HS-27A (cell line): ENCODE data around the gene TCEANC2.

Experiments used
- DNase-seq: peaks from one replicate; pipeline ENCODE4 v3.0.0-alpha.2; 2012; ENCODE audit warnings: low read depth, missing footprints

The TCEANC2 gene

DNA sequence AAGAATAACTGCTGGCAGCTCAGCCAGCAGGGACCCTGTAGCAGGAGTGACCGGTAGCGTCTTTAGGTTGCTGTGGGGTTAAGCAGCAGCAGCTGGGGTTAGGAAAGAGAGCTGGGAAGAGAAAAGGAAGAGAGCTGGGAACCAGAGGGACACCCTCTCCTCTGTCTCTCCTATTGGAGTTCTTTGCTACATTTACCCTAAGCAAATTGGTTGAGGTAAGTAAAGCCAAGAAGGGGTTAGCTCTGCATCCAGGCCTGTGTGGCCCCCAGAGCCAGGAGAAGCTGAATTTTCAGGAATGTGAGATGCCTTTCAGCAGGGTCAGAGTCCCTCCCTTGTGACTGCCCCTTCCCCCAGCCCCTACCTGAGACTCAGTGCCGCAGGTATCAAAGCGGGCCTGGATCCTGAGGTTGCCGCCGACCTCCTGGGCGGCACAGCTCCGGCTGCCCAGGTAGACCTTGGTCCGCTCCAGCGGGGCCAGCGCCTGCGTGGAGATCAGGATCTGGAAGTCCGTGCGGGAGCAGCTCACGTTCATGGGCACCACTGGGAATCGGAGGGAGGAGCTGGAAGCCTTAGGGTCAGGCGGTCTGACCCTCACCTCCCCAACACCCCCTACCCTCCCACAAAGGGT lies 83.0 kb downstream of the TCEANC2 start:
- DNase-seq: no peak

DNA sequence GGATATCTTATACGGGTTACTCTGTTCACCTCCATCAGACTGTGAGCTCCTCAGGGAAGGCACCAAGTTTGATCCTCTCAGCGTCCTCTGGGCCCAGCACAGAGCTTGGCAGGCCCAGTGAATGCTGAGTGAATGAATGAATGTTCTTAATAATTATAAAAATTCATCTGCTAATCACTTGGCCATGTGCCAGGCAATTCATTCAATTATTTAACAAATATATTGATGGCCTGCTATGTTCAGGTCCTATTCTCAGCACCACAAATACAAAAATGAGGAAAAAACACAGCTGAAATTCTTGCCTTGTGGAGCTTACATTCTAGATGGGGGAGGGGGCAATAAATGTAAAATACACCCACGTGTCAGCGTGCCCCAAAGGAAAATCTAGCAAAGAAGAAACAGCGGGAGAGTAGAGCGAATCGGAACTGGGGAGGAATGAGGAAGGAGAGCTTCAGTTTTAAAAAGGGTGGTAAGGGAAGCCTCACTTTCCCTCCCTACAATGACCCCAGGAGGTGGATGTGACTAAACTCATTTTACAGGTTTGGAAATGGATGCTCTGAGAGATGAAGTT lies 83.6 kb downstream of the TCEANC2 start:
- no peak for DNase-seq

DNA sequence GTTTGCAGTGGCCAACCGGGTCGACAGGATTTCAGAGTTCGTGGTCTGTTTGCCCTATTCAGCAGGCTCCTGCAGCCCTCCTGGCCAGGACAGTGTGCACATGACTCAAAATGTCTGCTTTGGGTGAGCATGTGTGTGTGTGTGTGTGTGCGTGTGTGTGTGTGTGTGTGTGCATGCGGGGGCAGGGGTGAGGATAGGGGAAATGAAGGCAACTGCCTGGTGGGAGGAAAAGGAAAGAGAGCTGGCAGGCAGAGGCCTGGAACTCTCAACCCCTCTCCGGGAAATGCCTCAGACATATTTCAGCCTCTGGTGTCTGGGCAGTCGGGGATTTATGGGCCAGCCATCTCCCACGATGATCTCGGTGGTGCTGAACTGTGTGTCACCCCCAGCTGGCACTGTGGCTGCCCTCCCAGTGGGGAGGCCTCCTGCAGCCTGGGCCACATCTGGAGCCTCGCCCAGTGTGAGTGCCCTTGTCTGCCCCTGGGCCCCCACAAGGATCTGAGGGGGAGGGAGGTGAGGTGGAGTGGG lies 84.2 kb downstream of the TCEANC2 start:
- no peak for DNase-seq

DNA sequence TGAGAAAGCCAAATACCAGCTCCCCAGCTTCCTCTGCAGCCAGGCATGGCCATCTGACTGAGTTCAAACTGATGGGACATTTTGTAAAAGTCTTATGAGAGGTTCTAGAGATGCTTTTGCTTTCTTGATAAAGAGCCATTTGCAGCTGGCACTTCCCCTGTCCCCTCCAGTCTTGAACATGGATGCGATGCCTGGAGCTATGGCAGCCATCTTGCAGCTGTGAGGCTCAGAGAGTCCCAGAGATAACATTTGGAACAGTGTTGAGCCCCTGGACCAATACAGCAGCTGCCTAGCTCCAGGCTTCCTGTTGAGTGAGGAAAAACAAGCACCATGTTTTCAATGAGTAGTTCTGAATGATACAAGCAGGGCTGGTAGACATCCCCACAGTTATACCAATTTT lies 85.6 kb downstream of the TCEANC2 start:
- no peak for DNase-seq

DNA sequence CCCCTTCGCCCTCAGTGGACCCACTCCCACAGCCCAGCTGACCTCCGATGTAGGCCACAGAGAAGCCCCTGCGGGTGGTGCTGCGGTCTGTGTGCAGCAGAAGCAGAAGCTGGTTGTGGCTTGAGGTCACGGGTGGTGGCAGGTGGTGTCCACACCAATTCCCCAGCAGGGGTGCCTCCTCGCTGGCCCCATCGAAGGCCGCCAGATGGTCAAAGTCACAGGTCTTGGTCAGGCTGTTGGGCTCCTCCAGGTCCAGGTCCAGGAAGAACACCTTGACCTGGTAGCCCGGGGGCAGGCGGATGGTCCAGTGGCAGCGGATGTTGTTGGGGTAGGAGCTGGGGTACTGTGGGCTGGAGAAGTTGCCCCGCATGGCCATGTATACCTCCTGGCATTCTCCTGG lies 86.3 kb downstream of the TCEANC2 start:
- DNase-seq: no peak

GRCh38 chr1:54142146-54142900 lies 88.9 kb downstream of the TCEANC2 start:
- no peak for DNase-seq

DNA sequence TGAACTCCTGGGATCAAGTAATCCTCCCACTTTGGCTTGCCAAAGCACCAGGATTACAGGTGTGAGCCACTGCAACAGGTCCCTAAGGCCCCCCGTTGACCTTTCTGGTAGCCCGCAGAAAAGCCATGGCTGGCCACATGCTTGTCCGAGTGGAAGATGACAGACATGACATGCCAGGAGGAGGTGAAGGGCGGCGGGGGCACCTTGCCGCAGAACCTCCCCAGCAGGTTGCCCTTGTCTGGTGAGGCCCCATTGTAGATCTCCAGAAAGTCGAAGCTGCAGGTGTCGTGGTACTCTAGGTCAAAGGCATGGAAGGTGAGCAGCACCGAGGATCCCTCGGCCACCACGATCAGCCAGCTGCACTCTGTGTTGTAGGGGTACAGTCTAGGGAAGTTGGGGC lies 91.0 kb downstream of the TCEANC2 start:
- DNase-seq: no peak

DNA sequence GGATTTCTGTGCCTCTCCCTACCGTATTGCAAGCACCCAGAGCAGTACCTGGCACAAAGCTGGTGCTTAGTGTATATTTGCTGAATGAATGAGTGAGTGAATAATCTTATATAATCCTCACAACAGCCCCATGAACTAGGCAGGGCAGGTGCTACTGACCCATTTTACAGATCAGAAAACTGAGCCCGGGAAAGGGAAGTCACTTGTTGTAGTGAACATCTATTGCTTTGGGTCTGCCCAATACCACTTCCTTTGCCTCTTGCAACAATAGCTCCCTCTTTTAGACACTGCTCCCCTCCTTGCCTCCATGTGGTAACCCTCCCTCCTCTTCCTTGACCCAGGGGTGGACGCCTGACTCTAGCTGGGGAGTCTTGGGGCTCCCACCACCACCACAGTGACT lies 96.3 kb downstream of the TCEANC2 start:
- DNase-seq: no peak

DNA sequence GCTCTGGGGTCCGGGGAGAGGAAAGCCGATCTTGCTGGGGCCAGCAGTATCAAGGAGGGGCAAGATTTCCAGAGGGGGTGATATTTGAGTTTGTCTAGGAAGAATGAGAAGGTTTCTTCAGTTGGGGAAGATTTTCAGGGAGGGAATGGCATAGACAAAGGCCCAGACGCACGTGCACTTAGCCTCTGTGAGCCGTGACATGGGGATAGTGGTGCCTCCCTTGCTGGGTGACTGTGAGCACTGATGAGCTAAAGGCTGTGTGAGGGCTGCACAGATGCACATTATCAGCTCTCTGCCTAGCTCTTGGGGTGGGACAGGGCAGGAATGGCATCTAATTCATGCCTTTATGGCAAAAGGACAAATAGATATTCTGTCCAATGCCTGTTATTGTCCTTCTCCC lies 97.6 kb downstream of the TCEANC2 start:
- DNase-seq: no peak

DNA sequence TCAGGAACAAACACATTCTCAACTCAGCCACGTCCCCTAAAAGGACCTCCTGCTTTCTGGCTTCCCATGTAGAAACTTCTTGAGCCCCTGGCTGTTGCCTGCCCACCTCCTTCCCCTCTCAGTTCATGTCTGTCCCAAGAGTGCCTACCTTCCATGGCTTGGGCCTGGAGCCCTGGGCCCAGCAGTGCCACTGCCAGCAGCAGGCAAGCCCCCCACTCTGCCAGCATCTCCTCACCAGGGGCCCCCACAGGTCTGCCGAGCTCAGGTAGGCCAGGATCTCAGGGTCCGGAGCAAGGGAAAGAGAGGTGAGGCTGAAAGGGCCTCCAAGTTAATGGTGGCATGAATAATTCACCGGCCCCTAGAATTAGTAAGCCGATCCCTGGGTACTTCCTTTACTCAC lies 99.3 kb downstream of the TCEANC2 start, which contains the start of gene CDCP2:
Gene CDCP2, minus strand, starts transcription at position 305 of the 400 bp plus-strand sequence. Its CDS starts 78 bp downstream, at position 227.
- no peak for DNase-seq

GRCh38 chr1:54153535-54154439 lies 100.4 kb downstream of the TCEANC2 start:
- no peak for DNase-seq
